IMR-90 (cell line): ENCODE measurements around the gene CST3. TPM values are rescaled to one million over a fixed set of nuclear protein-coding genes. Genes with fewer than 3 reads are reported as not detected.

ENCODE experiments used
- ATAC-seq: fragments of 200-7000 bp; cut with Tn5 transposase; 2 replicates; pipeline ENCODE4 v1.9.1; 2020; ENCODE audit warnings: low read depth, mild to moderate bottlenecking, moderate library complexity
- BruUV-seq: library from RNA; stranded (reverse); fragments of 400-500 nt; replicated peaks from 2 replicates; lab custom pipeline; 2021; lab: Mats Ljungman, UMichigan
- CTCF ChIA-PET: fragments of 300-600 bp; formaldehyde crosslinking; extraction: SDS; loops from one replicate; lab custom pipeline; 2021; ENCODE audit warnings: antibody characterized with exemption; lab: Yijun Ruan, JAX
- POLR2A ChIA-PET: fragments of 300-600 bp; sonication (Branson Sonifier 250); formaldehyde crosslinking; loops from one replicate; lab custom pipeline; 2022; ENCODE audit warnings: antibody characterized with exemption; ENCODE audit not compliant: unreplicated experiment; lab: Charles Lee
- DNase-seq: peaks from one replicate; pipeline ENCODE4 v3.0.0; 2013
- H2AFZ ChIP-seq: replicated peaks from 2 replicates; pipeline ENCODE3; 2013; ENCODE audit warnings: low read length, mild to moderate bottlenecking; ENCODE audit not compliant: poor library complexity
- H2AK5ac ChIP-seq: 2 replicates; pipeline ENCODE4 v1.6.1; 2013; ENCODE audit warnings: low read depth, low read length, inconsistent platforms
- H2AK9ac ChIP-seq: replicated peaks from 2 replicates; pipeline ENCODE3; 2013; ENCODE audit warnings: mild to moderate bottlenecking, low read depth, low read length, moderate library complexity; ENCODE audit not compliant: poor library complexity
- H2BK120ac ChIP-seq: 2 replicates; pipeline ENCODE4 v1.6.1; 2013; ENCODE audit warnings: low read depth, low read length, inconsistent platforms
- H2BK15ac ChIP-seq: 3 replicates; pipeline ENCODE4 v1.6.1; 2013; ENCODE audit warnings: low read depth, low read length, inconsistent platforms
- H2BK20ac ChIP-seq: 2 replicates; pipeline ENCODE4 v1.6.1; 2013; ENCODE audit warnings: low read depth, mild to moderate bottlenecking, inconsistent platforms, low read length, moderate library complexity
- H2BK5ac ChIP-seq: 2 replicates; pipeline ENCODE4 v1.6.1; 2013; ENCODE audit warnings: mild to moderate bottlenecking, low read depth, low read length, inconsistent platforms; ENCODE audit not compliant: poor library complexity, severe bottlenecking
- H3K14ac ChIP-seq: replicated peaks from 2 replicates; pipeline ENCODE4 v1.6.1; 2013; ENCODE audit warnings: low read depth, low read length, inconsistent platforms
- H3K18ac ChIP-seq: 2 replicates; pipeline ENCODE4 v1.6.1; 2013; ENCODE audit warnings: low read depth, low read length, control low read depth
- H3K23ac ChIP-seq: 2 replicates; pipeline ENCODE4 v1.6.1; 2013; ENCODE audit warnings: low read depth, low read length, inconsistent platforms
- H3K27ac ChIP-seq: 2 replicates; pipeline ENCODE4 v1.5.1; 2013; ENCODE audit warnings: mild to moderate bottlenecking, control low read depth, low read length; ENCODE audit not compliant: insufficient read depth
- H3K27me3 ChIP-seq: 2 replicates; pipeline ENCODE4 v1.6.1; 2013; ENCODE audit warnings: low read length; ENCODE audit not compliant: control insufficient read depth, insufficient read depth
- H3K36me3 ChIP-seq: 2 replicates; pipeline ENCODE4 v1.6.1; 2013; ENCODE audit warnings: low read length, mixed read lengths; ENCODE audit not compliant: control insufficient read depth, insufficient read depth
- H3K4ac ChIP-seq: 2 replicates; pipeline ENCODE4 v1.6.1; 2013; ENCODE audit warnings: low read depth, low read length, inconsistent platforms
- H3K4me1 ChIP-seq: 2 replicates; pipeline ENCODE4 v1.6.1; 2013; ENCODE audit warnings: low read length, mixed read lengths; ENCODE audit not compliant: control insufficient read depth, insufficient read depth
- H3K4me2 ChIP-seq: 2 replicates; pipeline ENCODE4 v1.6.1; 2013; ENCODE audit warnings: low read depth, mild to moderate bottlenecking, control low read depth, low read length, moderate library complexity
- H3K4me3 ChIP-seq: 2 replicates; pipeline ENCODE4 v1.5.1; 2013; ENCODE audit warnings: low read depth, mild to moderate bottlenecking, control low read depth, low read length, moderate library complexity; ENCODE audit not compliant: insufficient read depth
- H3K56ac ChIP-seq: 2 replicates; pipeline ENCODE4 v1.6.1; 2013; ENCODE audit warnings: low read length, inconsistent platforms; ENCODE audit not compliant: insufficient read depth; ENCODE audit errors: extremely low read depth
- H3K79me1 ChIP-seq, 2 experiments: 2 replicates each; pipeline ENCODE4 v1.6.1; 2013; ENCODE audit warnings: low read length in 2 of 2, inconsistent platforms in 1 of 2, low read depth in 1 of 2
- H3K9ac ChIP-seq: 2 replicates; pipeline ENCODE4 v1.6.1; 2013; ENCODE audit warnings: low read depth, low read length, control low read depth
- H3K9me1 ChIP-seq: 2 replicates; pipeline ENCODE4 v1.6.1; 2013; ENCODE audit warnings: low read length, inconsistent platforms; ENCODE audit not compliant: insufficient read depth
- H3K9me3 ChIP-seq: 2 replicates; pipeline ENCODE4 v1.6.1; 2013; ENCODE audit warnings: low read length; ENCODE audit not compliant: control insufficient read depth, insufficient read depth
- H4K20me1 ChIP-seq: 2 replicates; pipeline ENCODE4 v1.6.1; 2013; ENCODE audit warnings: low read length, inconsistent platforms; ENCODE audit not compliant: insufficient read depth
- H4K5ac ChIP-seq: 2 replicates; pipeline ENCODE4 v1.6.1; 2013; ENCODE audit warnings: mild to moderate bottlenecking, low read depth, low read length, control low read depth
- H4K8ac ChIP-seq, 2 experiments: 2 replicates each; pipeline ENCODE4 v1.6.1; 2013; ENCODE audit warnings: low read depth in 2 of 2, low read length in 2 of 2, control low read depth in 1 of 2, inconsistent platforms in 1 of 2
- H4K91ac ChIP-seq: 2 replicates; pipeline ENCODE4 v1.6.1; 2013; ENCODE audit warnings: low read depth, low read length, inconsistent platforms; ENCODE audit not compliant: insufficient read depth
- CEBPB ChIP-seq: IDR thresholded peaks from 2 replicates; pipeline ENCODE4 v1.6.1; 2012; ENCODE audit warnings: low read depth, low read length, improper control_type of control experiment
- MAZ ChIP-seq: IDR thresholded peaks from 2 replicates; pipeline ENCODE4 v1.6.1; 2012; ENCODE audit warnings: low read depth, mild to moderate bottlenecking, low read length, improper control_type of control experiment, moderate library complexity, borderline replicate concordance
- WGBS, 2 experiments: methylation state at CpG; one replicate each; pipeline versions ENCODE4 v1.1.5 to v1.1.7; 2013; ENCODE audit warnings: missing lambda C conversion rate in 2 of 2; ENCODE audit not compliant: insufficient read length in 1 of 2; ENCODE audit errors: extremely low coverage in 2 of 2; 5-methylcytosine and 5-hydroxymethylcytosine counted together
- dilution Hi-C: fragments of 300-500 bp; cut with HindIII; formaldehyde crosslinking; loops from one replicate; pipeline ENCODE4 v1.14.3; 2018; ENCODE audit warnings: low sequenced_read_pairs; ENCODE audit not compliant: unreplicated experiment
- in situ Hi-C: fragments of 300-500 bp; cut with MboI; formaldehyde crosslinking; loops from 3 replicates; pipeline ENCODE4 v1.14.3; 2019; ENCODE audit warnings: low sequenced_read_pairs, inconsistent platforms, mixed read lengths
- intact Hi-C: fragments of 100-400 bp; cut with micrococcal nuclease; formaldehyde crosslinking; loops from 2 replicates; pipeline ENCODE4 v1.10.0; 2022
- polyA plus RNA-seq, 3 experiments: library from polyadenylated mRNA; depleted of rRNA; stranded (reverse); fragments of >200 nt; gene quantifications; 2 replicates each; pipeline ENCODE4 v1.2.3, GENCODE V29; 2012; ENCODE audit warnings: low replicate concordance in 1 of 3
- total RNA-seq: library from RNA; depleted of rRNA; stranded (reverse); fragments of >200 nt; gene quantifications from 2 replicates; pipeline ENCODE4 v1.2.3, GENCODE V29; 2012
- TF ChIP-seq, protein P1 (sequence below): fragments of 150-350 bp; IDR thresholded peaks from 2 replicates; pipeline ENCODE4 v1.6.1; 2016; ENCODE audit warnings: low read depth, mild to moderate bottlenecking, low read length, moderate library complexity, borderline replicate concordance

Gene CST3
- total and polyA plus RNA-seq, 2 of the 4 experiments (the other 2 are of a cell fraction), result 26.0 to 471 TPM

DNA sequence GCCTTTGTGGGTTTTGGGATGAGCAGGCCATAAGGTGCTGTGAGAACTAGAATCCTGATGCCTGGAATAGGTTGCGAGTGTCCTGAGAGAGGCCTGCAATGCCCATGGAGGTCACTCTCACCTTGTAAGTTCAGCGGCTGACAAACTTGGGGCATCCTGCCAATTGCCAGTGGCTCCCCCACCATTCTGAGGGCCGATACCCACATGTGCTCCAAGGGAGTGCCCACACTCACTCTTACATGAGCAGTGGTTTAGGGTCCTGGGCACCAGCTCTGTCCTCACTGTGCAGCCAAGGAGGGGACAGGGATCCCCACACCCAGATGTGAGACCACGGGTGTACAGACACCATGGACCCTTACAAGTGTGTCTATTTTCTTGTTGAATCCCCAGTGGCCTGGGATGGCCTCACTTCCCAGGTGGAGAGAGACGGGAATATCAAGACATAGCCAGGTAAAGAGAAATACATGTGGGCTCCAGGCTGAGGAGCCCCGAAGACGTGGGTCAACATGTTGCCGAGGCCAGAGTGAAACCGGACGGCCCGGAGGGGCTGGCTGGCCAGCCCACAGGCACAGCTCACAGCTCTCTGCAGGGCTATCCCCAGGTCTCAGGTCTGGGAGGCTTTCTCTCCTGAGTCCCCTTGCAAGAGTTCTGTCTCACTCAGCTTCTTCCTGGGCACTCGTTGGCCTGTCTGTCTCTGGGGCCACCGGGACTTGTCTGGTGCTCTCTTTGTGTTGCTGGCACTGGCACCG lies 30.1 kb downstream of the CST3 start:
- no peak overlapping the region for H4K5ac ChIP-seq
- no peaks in the 10 kb centered on the region for H3K9me3 ChIP-seq
- no peak overlapping the region for H2BK120ac ChIP-seq
- BruUV-seq, result no TSS peak
- H3K4me2 ChIP-seq, result no peak overlapping the region
- in situ Hi-C loops (loop anchor here (10.0 kb wide), 1 partner anchor 163 kb away; no protein-coding TSS in a partner anchor), intact Hi-C loops (loop anchor here (10.0 kb wide), 1 partner anchor 913 kb away; no protein-coding TSS in a partner anchor), dilution Hi-C loops (no loop called here)
- no peak overlapping the region for H2BK15ac ChIP-seq
- ChIA-PET CTCF (interaction anchor here (0.7 to 2.9 kb wide), 3 partner anchors 166 to 258 kb away, joined by 4 to 16 read pairs (median 5); partner anchors contain the start of gene NXT1), POLR2A (no interaction called here)
- no peaks in the 10 kb centered on the region for H3K36me3 ChIP-seq
- no peaks in the 10 kb centered on the region for H3K79me1 ChIP-seq
- H3K27me3 ChIP-seq, result peaks cover 28% of the 10 kb centered on the region
- H4K20me1 ChIP-seq, result no peaks in the 10 kb centered on the region
- no peak overlapping the region for H4K91ac ChIP-seq
- H3K4me3 ChIP-seq, result no peak overlapping the region
- H3K23ac ChIP-seq, result no peak overlapping the region
- peak overlapping the region; percentile 28 for H2AFZ ChIP-seq
- no peak overlapping the region for H3K14ac ChIP-seq
- H3K56ac ChIP-seq, result no peak overlapping the region
- no peak overlapping the region for H3K4ac ChIP-seq
- H3K4me1 ChIP-seq, result no peaks in the 10 kb centered on the region
- WGBS, 2 experiments, result 84% methylated on average over 7 of the region's 14 CpGs; no CpG with 5 or more reads in 1 of the 2 experiments
- H3K9me1 ChIP-seq, result no peaks in the 10 kb centered on the region; the same call in 1 of the 2 replicates
- H2AK5ac ChIP-seq, result no peak overlapping the region
- DNase-seq (no peak), ATAC-seq (no peak)
- H3K27ac ChIP-seq, result no peak overlapping the region
- no peak overlapping the region for H3K18ac ChIP-seq
- TF ChIP-seq CEBPB (no peak), MAZ (no peak)
- TF ChIP-seq, protein P1, sequence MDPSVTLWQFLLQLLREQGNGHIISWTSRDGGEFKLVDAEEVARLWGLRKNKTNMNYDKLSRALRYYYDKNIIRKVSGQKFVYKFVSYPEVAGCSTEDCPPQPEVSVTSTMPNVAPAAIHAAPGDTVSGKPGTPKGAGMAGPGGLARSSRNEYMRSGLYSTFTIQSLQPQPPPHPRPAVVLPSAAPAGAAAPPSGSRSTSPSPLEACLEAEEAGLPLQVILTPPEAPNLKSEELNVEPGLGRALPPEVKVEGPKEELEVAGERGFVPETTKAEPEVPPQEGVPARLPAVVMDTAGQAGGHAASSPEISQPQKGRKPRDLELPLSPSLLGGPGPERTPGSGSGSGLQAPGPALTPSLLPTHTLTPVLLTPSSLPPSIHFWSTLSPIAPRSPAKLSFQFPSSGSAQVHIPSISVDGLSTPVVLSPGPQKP, result no peak
- H3K9ac ChIP-seq, result no peak overlapping the region
- no peak overlapping the region for H4K8ac ChIP-seq
- no peak overlapping the region for H2AK9ac ChIP-seq
- H2BK20ac ChIP-seq, result no peak overlapping the region
- H2BK5ac ChIP-seq, result no peak overlapping the region
